ENCODE data around the gene CHIC2.
"Not testable (repeated sequence)": the region's sequence is repeated elsewhere in the genome, so short reads cannot be mapped to it uniquely, and the experiment has no call there.

CHIC2 gene

GRCh38 chr4:54064317-54065111 lies at the start of gene CHIC2:
Gene CHIC2, minus strand, starts transcription at chr4:54064605. Its CDS starts 305 bp downstream, at chr4:54064300.
- H3K27ac ChIP-seq (ENCODE audit: low read depth, low read length) = peak within 1 kb of the TSS; percentile 95
- H3K27me3 ChIP-seq (ENCODE audit: control insufficient read depth in 1 of 2, insufficient read depth in 2 of 2, low read length in 2 of 2) = no peaks in the 10 kb centered on the region
- H3K4me3 ChIP-seq (ENCODE audit: low read depth in 1 of 2, low read length in 2 of 2) = peak within 1 kb of the TSS; percentile 87 to 93
- peaks cover 32 to 48% of the 10 kb centered on the region in 2 donors for H3K4me1 ChIP-seq (ENCODE audit: control insufficient read depth in 1 of 2, insufficient read depth in 2 of 2, low read length in 2 of 2)
- no peaks in the 10 kb centered on the region for H3K9me3 ChIP-seq (ENCODE audit: control insufficient read depth in 1 of 2, low read length in 2 of 2)
- H3K36me3 ChIP-seq (ENCODE audit: control insufficient read depth in 1 of 2, insufficient read depth in 2 of 2, low read length in 2 of 2) = no peaks in the 10 kb centered on the region
- H3K9ac ChIP-seq (ENCODE audit: low read depth in 1 of 2, low read length in 2 of 2) = peak within 1 kb of the TSS; percentile 85 to 91

GRCh38 chr4:54113206-54113605 lies 48.8 kb upstream of the CHIC2 start:
- not testable (repeated sequence) for H3K9me3 ChIP-seq (ENCODE audit: control insufficient read depth in 1 of 2, low read length in 2 of 2); H3K9ac ChIP-seq (ENCODE audit: low read depth in 1 of 2, low read length in 2 of 2); H3K27ac ChIP-seq (ENCODE audit: low read depth, low read length); H3K36me3 ChIP-seq (ENCODE audit: control insufficient read depth in 1 of 2, insufficient read depth in 2 of 2, low read length in 2 of 2); H3K4me3 ChIP-seq (ENCODE audit: low read depth in 1 of 2, low read length in 2 of 2)
- H3K27me3 ChIP-seq (ENCODE audit: control insufficient read depth in 1 of 2, insufficient read depth in 2 of 2, low read length in 2 of 2) = peaks cover 30 to 39% of the 10 kb centered on the region in 2 donors
- H3K4me1 ChIP-seq (ENCODE audit: control insufficient read depth in 1 of 2, insufficient read depth in 2 of 2, low read length in 2 of 2) = peaks cover 9 to 15% of the 10 kb centered on the region in 2 donors

- Histone ChIP-seq H3K36me3 (ENCODE audit: control insufficient read depth in 1 of 2, insufficient read depth in 2 of 2, low read length in 2 of 2) (no peaks in the 10 kb centered on the region), H3K4me1 (ENCODE audit: control insufficient read depth in 1 of 2, insufficient read depth in 2 of 2, low read length in 2 of 2) (peaks cover 12 to 15% of the 10 kb centered on the region in 2 donors), H3K27me3 (ENCODE audit: control insufficient read depth in 1 of 2, insufficient read depth in 2 of 2, low read length in 2 of 2) (peaks cover 58 to 68% of the 10 kb centered on the region in 2 donors), H3K9me3 (ENCODE audit: control insufficient read depth in 1 of 2, low read length in 2 of 2) (no peaks in the 10 kb centered on the region), H3K4me3 (ENCODE audit: low read depth in 1 of 2, low read length in 2 of 2) (peak overlapping the region in 1 of 2 donors; percentile 54), H3K27ac (ENCODE audit: low read depth, low read length) (no peak overlapping the region), H3K9ac (ENCODE audit: low read depth in 1 of 2, low read length in 2 of 2) (no peak overlapping the region)
These were observed 45.6 kb upstream of the CHIC2 start for GRCh38 chr4:54110019-54110416.

GRCh38 chr4:54109241-54110018 lies 45.0 kb upstream of the CHIC2 start:
- Histone ChIP-seq H3K27ac (ENCODE audit: low read depth, low read length) (no peak overlapping the region), H3K9ac (ENCODE audit: low read depth in 1 of 2, low read length in 2 of 2) (no peak overlapping the region), H3K4me1 (ENCODE audit: control insufficient read depth in 1 of 2, insufficient read depth in 2 of 2, low read length in 2 of 2) (peaks cover 12 to 15% of the 10 kb centered on the region in 2 donors), H3K27me3 (ENCODE audit: control insufficient read depth in 1 of 2, insufficient read depth in 2 of 2, low read length in 2 of 2) (peaks cover 62 to 74% of the 10 kb centered on the region in 2 donors), H3K36me3 (ENCODE audit: control insufficient read depth in 1 of 2, insufficient read depth in 2 of 2, low read length in 2 of 2) (no peaks in the 10 kb centered on the region), H3K4me3 (ENCODE audit: low read depth in 1 of 2, low read length in 2 of 2) (peak overlapping the region; percentile 47 to 54), H3K9me3 (ENCODE audit: control insufficient read depth in 1 of 2, low read length in 2 of 2) (no peaks in the 10 kb centered on the region)

- Histone ChIP-seq H3K9me3 (ENCODE audit: control insufficient read depth in 1 of 2, low read length in 2 of 2) (no peaks in the 10 kb centered on the region), H3K36me3 (ENCODE audit: control insufficient read depth in 1 of 2, insufficient read depth in 2 of 2, low read length in 2 of 2) (no peaks in the 10 kb centered on the region), H3K27ac (ENCODE audit: low read depth, low read length) (no peak overlapping the region), H3K4me3 (ENCODE audit: low read depth in 1 of 2, low read length in 2 of 2) (no peak overlapping the region), H3K9ac (ENCODE audit: low read depth in 1 of 2, low read length in 2 of 2) (no peak overlapping the region), H3K4me1 (ENCODE audit: control insufficient read depth in 1 of 2, insufficient read depth in 2 of 2, low read length in 2 of 2) (peaks cover 12 to 15% of the 10 kb centered on the region in 2 donors), H3K27me3 (ENCODE audit: control insufficient read depth in 1 of 2, insufficient read depth in 2 of 2, low read length in 2 of 2) (peaks cover 75 to 85% of the 10 kb centered on the region in 2 donors)
These were observed 43.7 kb upstream of the CHIC2 start for GRCh38 chr4:54107951-54108748.

- H3K4me1 ChIP-seq (ENCODE audit: control insufficient read depth in 1 of 2, insufficient read depth in 2 of 2, low read length in 2 of 2) = peaks cover 12 to 24% of the 10 kb centered on the region in 2 donors
- H3K9me3 ChIP-seq (ENCODE audit: control insufficient read depth in 1 of 2, low read length in 2 of 2) = no peaks in the 10 kb centered on the region
- H3K4me3 ChIP-seq (ENCODE audit: low read depth in 1 of 2, low read length in 2 of 2) = no peak overlapping the region
- H3K27me3 ChIP-seq (ENCODE audit: control insufficient read depth in 1 of 2, insufficient read depth in 2 of 2, low read length in 2 of 2) = peaks cover 89 to 95% of the 10 kb centered on the region in 2 donors
- no peak overlapping the region for H3K27ac ChIP-seq (ENCODE audit: low read depth, low read length)
- no peaks in the 10 kb centered on the region for H3K36me3 ChIP-seq (ENCODE audit: control insufficient read depth in 1 of 2, insufficient read depth in 2 of 2, low read length in 2 of 2)
- H3K9ac ChIP-seq (ENCODE audit: low read depth in 1 of 2, low read length in 2 of 2) = no peak overlapping the region
These were observed 40.5 kb upstream of the CHIC2 start for GRCh38 chr4:54104907-54105306.

- Histone ChIP-seq H3K36me3 (ENCODE audit: control insufficient read depth in 1 of 2, insufficient read depth in 2 of 2, low read length in 2 of 2) (no peaks in the 10 kb centered on the region), H3K27me3 (ENCODE audit: control insufficient read depth in 1 of 2, insufficient read depth in 2 of 2, low read length in 2 of 2) (peaks cover 92 to 95% of the 10 kb centered on the region in 2 donors), H3K9me3 (ENCODE audit: control insufficient read depth in 1 of 2, low read length in 2 of 2) (no peaks in the 10 kb centered on the region), H3K9ac (ENCODE audit: low read depth in 1 of 2, low read length in 2 of 2) (no peak overlapping the region), H3K4me3 (ENCODE audit: low read depth in 1 of 2, low read length in 2 of 2) (peak overlapping the region in 1 of 2 donors; percentile 7), H3K4me1 (ENCODE audit: control insufficient read depth in 1 of 2, insufficient read depth in 2 of 2, low read length in 2 of 2) (peaks cover 8 to 19% of the 10 kb centered on the region in 2 donors), H3K27ac (ENCODE audit: low read depth, low read length) (no peak overlapping the region)
These were observed 38.8 kb upstream of the CHIC2 start for GRCh38 chr4:54103190-54103574.

GRCh38 chr4:54102531-54103106 lies 38.2 kb upstream of the CHIC2 start:
- Histone ChIP-seq H3K4me3 (ENCODE audit: low read depth in 1 of 2, low read length in 2 of 2) (no peak overlapping the region), H3K27me3 (ENCODE audit: control insufficient read depth in 1 of 2, insufficient read depth in 2 of 2, low read length in 2 of 2) (peaks cover 92 to 94% of the 10 kb centered on the region in 2 donors), H3K36me3 (ENCODE audit: control insufficient read depth in 1 of 2, insufficient read depth in 2 of 2, low read length in 2 of 2) (no peaks in the 10 kb centered on the region), H3K9me3 (ENCODE audit: control insufficient read depth in 1 of 2, low read length in 2 of 2) (no peaks in the 10 kb centered on the region), H3K9ac (ENCODE audit: low read depth in 1 of 2, low read length in 2 of 2) (no peak overlapping the region), H3K27ac (ENCODE audit: low read depth, low read length) (no peak overlapping the region), H3K4me1 (ENCODE audit: control insufficient read depth in 1 of 2, insufficient read depth in 2 of 2, low read length in 2 of 2) (peaks cover 5 to 19% of the 10 kb centered on the region in 2 donors)

GRCh38 chr4:54101190-54102041 lies 37.0 kb upstream of the CHIC2 start:
- no peak overlapping the region for H3K27ac ChIP-seq (ENCODE audit: low read depth, low read length)
- peaks cover 90 to 95% of the 10 kb centered on the region in 2 donors for H3K27me3 ChIP-seq (ENCODE audit: control insufficient read depth in 1 of 2, insufficient read depth in 2 of 2, low read length in 2 of 2)
- no peaks in the 10 kb centered on the region for H3K36me3 ChIP-seq (ENCODE audit: control insufficient read depth in 1 of 2, insufficient read depth in 2 of 2, low read length in 2 of 2)
- H3K4me1 ChIP-seq (ENCODE audit: control insufficient read depth in 1 of 2, insufficient read depth in 2 of 2, low read length in 2 of 2) = peaks cover 5 to 19% of the 10 kb centered on the region in 2 donors
- peak overlapping the region in 1 of 2 donors; percentile 36 for H3K4me3 ChIP-seq (ENCODE audit: low read depth in 1 of 2, low read length in 2 of 2)
- H3K9me3 ChIP-seq (ENCODE audit: control insufficient read depth in 1 of 2, low read length in 2 of 2) = no peaks in the 10 kb centered on the region
- no peak overlapping the region for H3K9ac ChIP-seq (ENCODE audit: low read depth in 1 of 2, low read length in 2 of 2)
